ENCODE measurements around the gene MIA.

DNA sequence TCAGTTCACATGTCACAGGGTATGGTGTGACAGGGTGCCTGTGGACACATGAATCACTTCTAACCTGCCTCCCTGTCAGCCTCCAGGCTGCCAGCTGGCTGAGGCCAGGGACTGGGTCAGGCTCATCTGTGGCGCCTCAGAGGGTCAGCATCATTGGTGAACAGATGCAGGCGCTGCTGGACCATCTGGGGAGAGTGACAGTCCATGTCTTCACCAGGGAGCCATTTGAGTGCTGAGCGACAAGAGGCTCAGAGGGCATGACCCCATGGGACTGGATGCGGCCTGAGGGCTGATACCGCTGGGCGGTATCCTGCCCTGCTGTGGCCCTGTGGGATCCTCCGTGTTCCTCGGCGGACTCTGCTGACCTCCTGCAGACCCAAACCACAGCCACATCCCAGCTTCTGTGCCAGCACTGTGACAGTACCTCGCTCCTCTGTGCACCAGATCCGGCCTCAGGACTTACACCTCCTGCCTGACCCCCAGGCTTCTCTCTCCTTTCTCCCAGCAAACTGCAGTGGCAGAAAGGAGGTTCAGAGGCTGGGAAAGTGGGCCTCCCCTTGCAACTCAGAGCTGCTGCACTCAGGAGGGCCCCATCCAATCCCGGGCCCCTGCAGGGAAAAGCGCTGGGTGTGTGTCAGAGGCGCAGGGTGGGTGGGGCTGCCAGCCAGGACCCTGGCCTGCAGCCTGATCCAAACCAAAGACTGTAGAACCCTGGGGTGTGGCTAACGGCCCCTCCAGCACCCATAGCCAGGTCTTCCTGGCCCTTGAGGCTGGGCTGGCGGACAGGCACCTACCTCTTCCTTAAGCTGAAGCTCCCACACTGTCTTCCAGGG lies 35.2 kb upstream of the MIA start:
- TF ChIP-seq, protein P1, sequence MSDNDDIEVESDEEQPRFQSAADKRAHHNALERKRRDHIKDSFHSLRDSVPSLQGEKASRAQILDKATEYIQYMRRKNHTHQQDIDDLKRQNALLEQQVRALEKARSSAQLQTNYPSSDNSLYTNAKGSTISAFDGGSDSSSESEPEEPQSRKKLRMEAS (IDR thresholded peaks at IDR 0.05): no peak
- TF ChIP-seq, protein P2, sequence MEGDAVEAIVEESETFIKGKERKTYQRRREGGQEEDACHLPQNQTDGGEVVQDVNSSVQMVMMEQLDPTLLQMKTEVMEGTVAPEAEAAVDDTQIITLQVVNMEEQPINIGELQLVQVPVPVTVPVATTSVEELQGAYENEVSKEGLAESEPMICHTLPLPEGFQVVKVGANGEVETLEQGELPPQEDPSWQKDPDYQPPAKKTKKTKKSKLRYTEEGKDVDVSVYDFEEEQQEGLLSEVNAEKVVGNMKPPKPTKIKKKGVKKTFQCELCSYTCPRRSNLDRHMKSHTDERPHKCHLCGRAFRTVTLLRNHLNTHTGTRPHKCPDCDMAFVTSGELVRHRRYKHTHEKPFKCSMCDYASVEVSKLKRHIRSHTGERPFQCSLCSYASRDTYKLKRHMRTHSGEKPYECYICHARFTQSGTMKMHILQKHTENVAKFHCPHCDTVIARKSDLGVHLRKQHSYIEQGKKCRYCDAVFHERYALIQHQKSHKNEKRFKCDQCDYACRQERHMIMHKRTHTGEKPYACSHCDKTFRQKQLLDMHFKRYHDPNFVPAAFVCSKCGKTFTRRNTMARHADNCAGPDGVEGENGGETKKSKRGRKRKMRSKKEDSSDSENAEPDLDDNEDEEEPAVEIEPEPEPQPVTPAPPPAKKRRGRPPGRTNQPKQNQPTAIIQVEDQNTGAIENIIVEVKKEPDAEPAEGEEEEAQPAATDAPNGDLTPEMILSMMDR (IDR thresholded peaks at IDR 0.05; ENCODE audit: control extremely low read depth in 1 of 3, insufficient read depth in 1 of 3, low read depth in 1 of 3, low read length in 3 of 3): no peak
- TF ChIP-seq EP300 (IDR thresholded peaks at IDR 0.05; ENCODE audit: borderline replicate concordance in 1 of 2, low read depth in 2 of 2, low read length in 2 of 2) (no peak), POLR2A (IDR thresholded peaks at IDR 0.05; ENCODE audit: control extremely low read depth in 1 of 2, low read depth in 2 of 2, low read length in 2 of 2) (no peak; a peak in 1 of 3 replicates), BACH1 (IDR thresholded peaks at IDR 0.05; ENCODE audit: low read length) (no peak), SRF (IDR thresholded peaks at IDR 0.05; ENCODE audit: low read depth, low read length) (no peak)
- TF ChIP-seq, protein P3, sequence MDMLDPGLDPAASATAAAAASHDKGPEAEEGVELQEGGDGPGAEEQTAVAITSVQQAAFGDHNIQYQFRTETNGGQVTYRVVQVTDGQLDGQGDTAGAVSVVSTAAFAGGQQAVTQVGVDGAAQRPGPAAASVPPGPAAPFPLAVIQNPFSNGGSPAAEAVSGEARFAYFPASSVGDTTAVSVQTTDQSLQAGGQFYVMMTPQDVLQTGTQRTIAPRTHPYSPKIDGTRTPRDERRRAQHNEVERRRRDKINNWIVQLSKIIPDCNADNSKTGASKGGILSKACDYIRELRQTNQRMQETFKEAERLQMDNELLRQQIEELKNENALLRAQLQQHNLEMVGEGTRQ (IDR thresholded peaks at IDR 0.05; ENCODE audit: low read length): no peak

All from H1 (cell line).